OCI-M1 (cell line): Measurements from ENCODE around the gene CIBAR2.
"Not testable (repeated sequence)": the region's sequence is repeated elsewhere in the genome, so short reads cannot be mapped to it uniquely, and the experiment has no call there.

Source experiments
- DNase-seq: peaks from one replicate; lab custom pipeline; 2025; lab: John Stamatoyannopoulos, UW

CIBAR2 gene

DNA sequence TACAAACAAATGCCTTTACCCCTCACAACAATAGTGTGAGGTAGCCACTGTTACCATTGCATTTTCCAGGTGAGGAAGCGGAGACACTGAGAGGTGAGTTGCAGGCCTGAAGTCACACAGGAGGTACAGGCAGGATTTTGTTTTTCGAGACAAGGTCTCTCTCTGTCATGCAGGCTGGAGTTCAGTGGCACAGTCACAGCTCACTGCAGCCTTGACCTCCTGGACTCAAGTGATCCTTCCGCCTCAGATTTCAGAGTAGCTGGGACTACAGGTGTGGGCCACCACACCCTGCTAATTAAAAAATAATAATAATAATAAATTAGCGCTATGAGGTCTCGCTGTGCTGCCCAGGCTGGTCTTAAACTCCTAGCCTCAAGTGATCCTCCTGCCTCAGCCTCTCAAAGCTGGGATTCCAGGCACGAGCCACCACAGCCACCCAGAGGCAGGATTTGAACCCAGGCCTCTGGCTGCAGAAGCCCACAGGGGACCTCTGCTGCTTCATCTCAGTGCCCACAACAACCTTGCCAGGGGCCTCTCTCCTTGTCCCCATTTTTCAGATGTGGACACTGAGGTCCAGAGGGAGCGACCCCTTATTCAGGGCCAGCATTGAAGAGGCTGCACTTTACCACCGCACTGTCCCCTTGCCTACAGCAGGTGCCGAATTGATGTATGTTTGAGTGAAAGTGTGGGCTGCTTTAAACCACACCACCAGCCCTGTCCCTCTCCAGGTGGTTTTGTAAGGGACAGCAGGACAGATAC lies 16.0 kb upstream of the CIBAR2 start:
- no peak for DNase-seq

DNA sequence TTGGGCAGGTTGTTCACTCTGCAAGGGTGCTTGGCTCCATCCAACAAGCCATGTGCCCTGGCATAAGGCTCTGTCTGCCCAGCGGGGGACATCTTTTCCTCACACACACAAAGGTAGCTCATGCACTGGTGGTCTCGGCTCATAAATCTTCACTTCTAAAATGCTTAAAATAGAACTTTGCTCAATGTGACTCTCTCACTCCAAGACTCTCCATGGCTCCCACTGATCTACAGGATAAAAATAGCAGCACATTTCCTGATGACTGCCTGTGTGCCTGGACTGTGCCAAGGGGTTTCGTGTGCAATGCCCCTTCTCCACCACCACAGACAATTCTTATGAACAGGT lies 15.1 kb upstream of the CIBAR2 start:
- DNase-seq: no peak

DNA sequence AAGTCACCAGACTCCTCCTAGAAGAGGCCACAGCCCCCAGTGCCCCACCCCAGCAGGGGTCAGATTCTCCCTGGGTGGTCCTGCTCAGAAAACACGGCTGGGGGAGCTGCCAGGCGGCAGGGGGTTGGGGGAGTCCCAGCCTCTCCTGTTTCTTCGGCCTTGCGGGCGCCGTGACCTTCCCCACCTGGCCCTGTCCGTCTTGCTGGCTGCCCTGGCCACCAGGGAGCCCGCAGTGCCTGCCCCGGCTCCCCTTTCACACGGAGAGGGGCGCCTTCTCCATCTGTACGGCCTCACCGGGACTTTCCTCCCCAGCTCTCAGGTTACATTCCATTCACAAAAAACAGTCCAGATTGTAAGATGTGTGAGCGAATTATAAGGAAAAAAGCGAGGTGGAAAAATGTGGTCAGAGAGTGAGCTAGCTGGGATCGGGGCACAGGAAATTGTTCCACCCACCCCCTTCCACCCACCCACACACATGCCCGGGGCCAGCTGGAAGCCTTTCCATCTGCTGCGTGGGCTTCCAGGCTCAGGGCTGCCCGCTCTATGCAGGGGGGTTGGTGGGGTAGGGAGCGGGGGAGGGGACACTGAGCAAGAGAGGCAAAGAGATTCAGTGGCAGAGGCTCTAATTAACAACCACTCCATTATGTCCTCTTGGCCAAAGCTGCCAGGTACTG lies 14.6 kb upstream of the CIBAR2 start:
- no peak for DNase-seq

DNA sequence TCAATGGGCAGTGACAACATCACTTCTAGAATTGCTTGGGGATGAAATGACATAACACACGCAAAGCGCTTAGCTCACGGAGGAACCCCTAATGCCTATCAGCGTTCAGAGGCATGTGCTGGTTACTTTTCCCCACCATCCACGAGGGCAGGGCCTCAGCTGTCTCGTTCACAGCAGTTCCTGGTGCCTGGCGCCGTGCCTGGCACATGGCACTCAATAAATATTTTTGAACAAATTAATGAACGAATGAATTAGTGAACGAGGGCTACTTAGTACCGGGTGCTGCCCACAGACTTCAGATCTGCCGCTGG lies 14.1 kb upstream of the CIBAR2 start:
- DNase-seq: no peak

- no peak for DNase-seq
Measured at GRCh38 chr16:85125570-85126393, 13.5 kb upstream of the CIBAR2 start.

GRCh38 chr16:85124636-85125346 lies 12.5 kb upstream of the CIBAR2 start:
- no peak for DNase-seq

GRCh38 chr16:85123891-85124635 lies 11.8 kb upstream of the CIBAR2 start:
- no peak for DNase-seq

GRCh38 chr16:85123441-85123840 lies 11.2 kb upstream of the CIBAR2 start:
- not testable (repeated sequence) for DNase-seq

DNA sequence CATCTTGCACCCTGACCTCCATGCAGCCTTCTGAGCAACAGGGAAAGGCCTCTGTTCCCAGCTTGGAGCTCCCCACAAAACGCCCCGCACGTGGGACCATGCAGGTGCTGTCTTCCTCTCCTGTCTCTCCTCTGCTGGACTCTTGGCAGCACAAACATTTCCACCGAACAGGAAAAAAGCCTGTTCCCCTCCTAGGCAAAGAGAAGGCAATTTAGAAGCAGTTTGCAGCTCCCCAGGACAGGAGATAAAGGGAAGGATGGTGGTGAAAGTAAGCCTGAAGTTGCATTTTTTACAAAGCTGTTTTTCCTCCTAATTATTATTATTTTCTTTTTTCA lies 7.7 kb upstream of the CIBAR2 start:
- no peak for DNase-seq

DNA sequence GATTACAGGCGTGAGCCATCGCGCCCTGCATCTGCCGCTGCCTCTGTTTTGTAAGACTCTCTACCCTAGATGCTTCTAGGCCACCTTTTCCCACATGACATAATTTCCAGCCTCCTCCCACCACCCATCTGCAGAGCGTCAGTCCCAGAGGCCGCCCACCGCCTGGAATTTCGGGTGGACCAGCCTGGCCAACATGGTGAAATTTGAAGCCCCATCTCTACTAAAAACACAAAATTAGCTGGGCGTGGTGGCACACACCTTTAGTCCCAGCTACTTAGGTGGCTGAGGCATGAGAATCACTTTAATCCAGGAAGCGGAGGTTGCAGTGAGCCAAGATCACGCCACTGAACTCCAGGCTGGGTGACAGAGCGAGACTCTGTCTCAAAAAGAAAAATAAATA lies 5.1 kb upstream of the CIBAR2 start:
- no peak for DNase-seq

- DNase-seq: peak; percentile 91
Measured at GRCh38 chr16:85114909-85115567, 2.8 kb upstream of the CIBAR2 start.

DNA sequence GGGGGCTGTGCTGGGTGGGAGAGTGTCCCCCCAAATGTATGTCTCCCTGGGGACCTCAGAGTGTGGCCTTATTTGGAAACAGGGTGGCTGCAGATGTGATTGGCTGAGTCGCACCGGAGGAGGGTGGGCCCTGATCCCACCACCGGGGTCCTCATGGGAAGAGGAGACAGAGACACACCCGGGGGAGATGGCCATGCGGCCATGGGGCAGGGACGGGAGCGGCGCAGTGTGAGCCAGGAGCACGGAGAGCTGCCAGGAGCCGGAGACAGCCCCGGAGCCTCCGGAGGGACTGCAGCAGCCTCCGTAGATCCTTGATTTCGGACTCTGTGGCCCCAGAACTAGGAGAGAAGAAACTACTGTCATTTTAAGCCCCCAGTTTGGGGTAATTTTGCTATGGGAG lies 1.6 kb upstream of the CIBAR2 start:
- no peak for DNase-seq

- no peak for DNase-seq
Measured at GRCh38 chr16:85113168-85113733, 979 bp upstream of the CIBAR2 start.

- DNase-seq: no peak
Measured at GRCh38 chr16:85111184-85111583, 1.1 kb downstream of the CIBAR2 start.

DNA sequence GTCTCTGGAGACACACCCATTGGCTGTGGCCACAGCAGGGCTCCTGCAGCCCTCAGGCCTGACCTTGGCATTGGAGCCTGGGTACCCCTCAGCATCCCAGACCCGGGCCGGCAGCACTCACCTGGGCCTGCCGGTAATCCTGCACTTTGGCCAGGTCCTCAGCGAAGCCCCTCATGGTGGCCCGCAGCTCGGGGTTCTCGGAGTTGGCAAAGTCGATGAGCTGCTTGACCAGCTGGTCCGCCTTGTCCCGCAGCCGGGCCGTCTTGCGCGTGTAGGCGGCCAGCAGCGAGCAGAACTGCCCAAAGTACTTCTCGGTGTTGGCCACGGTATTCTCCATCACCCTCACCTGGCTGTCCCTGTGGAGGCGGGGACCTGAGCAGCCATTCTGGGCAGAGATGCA lies 2.2 kb downstream of the CIBAR2 start:
- no peak for DNase-seq

DNA sequence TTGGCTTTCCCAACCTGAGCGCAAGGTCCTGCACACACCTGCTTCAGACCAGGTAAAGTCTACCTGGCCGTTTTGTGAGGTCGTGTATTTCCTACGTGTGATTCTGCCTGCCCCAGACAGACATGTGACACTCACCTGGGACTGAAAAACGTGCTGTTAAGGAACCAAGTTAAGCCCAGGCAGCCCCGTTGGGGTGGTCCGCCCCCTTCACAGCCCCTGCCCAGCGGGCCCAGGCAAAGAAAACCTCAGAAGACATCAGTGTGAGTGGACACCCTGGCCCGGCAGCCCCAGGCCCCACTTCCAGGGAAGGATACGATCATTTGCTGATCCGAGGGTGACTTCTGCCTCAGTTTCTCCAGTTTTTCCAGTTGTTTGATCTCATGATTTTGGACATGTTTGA lies 4.7 kb downstream of the CIBAR2 start:
- DNase-seq: no peak

- no peak for DNase-seq
Measured at GRCh38 chr16:85107083-85107482, 5.2 kb downstream of the CIBAR2 start.

DNA sequence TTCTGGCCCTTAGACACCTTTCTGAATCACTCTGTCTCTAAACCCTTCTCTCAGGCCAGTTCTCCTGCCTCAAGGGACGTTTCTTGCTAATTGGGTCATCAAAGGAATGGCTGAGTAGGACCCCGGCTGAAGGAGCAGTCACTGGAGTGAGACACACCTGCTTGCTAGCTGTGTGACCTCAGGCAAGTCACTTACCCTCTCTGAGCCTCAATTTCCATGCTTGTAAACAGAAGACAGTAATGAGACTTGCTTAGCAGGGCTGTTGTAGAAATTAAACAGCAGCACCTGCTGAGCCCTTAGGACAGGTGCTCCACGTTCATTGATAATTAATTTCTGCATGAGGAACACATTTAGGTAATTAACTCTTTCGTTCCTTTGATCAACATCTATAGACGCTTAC lies 6.8 kb downstream of the CIBAR2 start:
- no peak for DNase-seq

DNA sequence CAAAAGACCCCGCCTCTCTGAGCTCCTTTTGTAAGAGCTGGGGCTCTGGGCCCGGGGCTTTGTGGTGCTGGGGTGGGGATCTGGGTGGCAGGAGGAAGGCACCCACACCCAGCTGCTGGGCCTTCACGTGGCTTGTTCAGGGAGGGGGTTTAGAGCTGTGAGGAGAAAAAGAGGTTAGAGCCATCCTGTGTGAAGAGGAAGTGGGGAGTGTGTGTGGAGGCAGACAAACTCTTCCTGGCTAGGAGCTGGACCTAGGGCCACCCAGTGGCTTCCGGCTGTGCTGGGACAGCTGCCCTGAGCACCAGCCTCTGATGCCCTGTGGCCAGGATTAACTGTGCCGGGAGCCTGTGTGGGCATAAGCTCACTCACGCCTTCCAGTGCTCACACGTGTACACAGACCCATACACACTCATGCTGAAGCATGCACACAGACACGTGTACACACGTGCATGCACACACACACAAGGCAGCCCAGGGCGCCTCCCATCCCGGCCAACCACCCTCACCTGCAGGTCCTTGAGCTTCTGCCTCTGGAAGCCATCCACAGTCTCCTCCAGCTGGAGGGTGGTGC lies 7.4 kb downstream of the CIBAR2 start:
- DNase-seq: no peak

DNA sequence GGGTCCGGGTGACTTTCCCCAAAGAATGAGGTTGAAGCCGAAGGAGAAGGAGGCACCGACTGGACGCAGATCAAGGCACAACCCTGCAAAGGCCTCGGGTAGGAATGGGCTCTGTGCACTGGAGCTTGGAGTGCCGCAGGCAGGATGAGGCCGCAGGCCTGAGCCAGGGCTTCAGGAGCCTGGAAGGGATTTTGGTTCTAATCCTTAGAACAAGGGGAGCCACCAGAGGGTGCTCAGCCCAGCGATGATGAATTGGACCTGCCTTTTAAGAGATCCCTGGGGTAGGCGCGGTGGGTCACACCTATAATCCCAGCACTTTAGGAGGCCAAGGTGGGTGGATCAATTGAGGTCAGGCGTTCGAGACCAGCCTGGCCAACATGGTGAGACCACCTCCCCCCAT lies 8.1 kb downstream of the CIBAR2 start:
- no peak for DNase-seq
